Measurements from ENCODE around the gene TOR1A. TPM values are rescaled to one million over a fixed set of nuclear protein-coding genes. Genes with fewer than 3 reads are reported as not detected.

TOR1A gene
- total RNA-seq, 1 experiment from 2014 or later = 24.4 TPM

DNA sequence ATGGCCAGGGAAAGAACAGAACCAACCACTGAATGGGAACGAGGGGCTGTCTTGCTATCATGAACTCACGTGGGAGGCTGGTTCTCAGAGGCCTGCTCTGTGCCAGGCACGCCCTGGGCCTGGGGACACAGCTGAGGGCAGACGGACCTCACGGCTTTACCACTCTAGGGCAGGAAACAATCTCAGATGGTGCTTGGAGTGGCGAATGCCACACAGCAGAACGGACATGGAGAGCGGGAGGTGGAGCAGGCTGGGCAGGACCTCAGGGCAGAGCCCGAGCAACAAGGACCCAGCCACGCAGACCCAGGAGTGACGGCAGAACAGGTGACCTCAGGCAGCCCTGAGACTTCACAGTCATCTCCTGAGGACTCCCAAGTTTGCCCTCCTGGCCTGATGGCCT lies 8.7 kb downstream of the TOR1A start (continued):
- TF ChIP-seq, protein P1, sequence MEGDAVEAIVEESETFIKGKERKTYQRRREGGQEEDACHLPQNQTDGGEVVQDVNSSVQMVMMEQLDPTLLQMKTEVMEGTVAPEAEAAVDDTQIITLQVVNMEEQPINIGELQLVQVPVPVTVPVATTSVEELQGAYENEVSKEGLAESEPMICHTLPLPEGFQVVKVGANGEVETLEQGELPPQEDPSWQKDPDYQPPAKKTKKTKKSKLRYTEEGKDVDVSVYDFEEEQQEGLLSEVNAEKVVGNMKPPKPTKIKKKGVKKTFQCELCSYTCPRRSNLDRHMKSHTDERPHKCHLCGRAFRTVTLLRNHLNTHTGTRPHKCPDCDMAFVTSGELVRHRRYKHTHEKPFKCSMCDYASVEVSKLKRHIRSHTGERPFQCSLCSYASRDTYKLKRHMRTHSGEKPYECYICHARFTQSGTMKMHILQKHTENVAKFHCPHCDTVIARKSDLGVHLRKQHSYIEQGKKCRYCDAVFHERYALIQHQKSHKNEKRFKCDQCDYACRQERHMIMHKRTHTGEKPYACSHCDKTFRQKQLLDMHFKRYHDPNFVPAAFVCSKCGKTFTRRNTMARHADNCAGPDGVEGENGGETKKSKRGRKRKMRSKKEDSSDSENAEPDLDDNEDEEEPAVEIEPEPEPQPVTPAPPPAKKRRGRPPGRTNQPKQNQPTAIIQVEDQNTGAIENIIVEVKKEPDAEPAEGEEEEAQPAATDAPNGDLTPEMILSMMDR (IDR thresholded peaks at IDR 0.05 in 2 of 3, conservative IDR thresholded peaks at IDR 0.05 in 1 of 3; ENCODE audit: borderline replicate concordance in 1 of 3, insufficient read depth in 1 of 3, low read depth in 2 of 3, low read length in 2 of 3) = no peak
- no peak for TF ChIP-seq RAD21 (IDR thresholded peaks at IDR 0.05; ENCODE audit: low read depth)
- no peak for TF ChIP-seq JUND (IDR thresholded peaks at IDR 0.05)
- TF ChIP-seq ZFX (IDR thresholded peaks at IDR 0.05) = no peak
- TF ChIP-seq SRF (IDR thresholded peaks at IDR 0.05; ENCODE audit: low read depth) = no peak

DNA sequence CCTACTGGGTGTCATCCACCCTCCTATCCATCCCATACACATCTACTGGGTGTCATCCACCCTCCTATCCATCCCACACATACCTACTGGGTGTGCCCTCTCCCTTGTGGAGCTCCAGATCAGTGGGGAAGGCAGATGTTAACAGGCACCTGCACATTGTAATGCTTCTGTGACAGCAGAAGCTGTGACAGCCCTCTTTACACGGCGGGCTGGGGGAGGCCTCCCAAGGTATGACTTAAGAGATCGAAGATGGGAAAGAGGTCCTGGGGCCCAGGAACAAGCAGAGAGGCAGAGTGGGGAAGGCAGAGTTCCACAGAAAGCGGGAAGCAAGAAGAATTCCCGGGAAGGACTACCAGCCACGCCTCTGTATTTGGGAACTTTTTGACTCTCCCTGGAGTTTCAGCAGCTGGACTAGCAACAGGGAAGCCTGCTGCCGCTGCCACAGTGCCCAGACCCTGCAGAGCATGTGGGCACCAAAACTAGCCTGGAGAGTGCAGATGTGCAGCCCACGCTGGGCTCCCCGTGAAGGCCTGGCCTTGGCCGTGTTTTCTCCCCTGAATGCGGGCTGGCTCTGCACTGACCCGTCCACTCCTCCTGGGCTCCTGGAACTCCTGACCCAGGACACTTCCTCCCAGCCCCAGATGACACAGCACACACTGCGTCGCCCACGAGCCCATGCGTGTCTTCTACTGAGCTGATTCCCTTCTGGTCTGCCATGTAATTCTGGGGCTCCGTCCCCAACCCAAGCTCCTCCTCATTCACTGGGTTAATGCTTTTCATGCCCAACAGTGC lies 9.3 kb downstream of the TOR1A start:
- H3K9me2 ChIP-seq (ENCODE audit: insufficient read depth) = no peaks in the 10 kb centered on the region
- no peak overlapping the region for H3K4me2 ChIP-seq (ENCODE audit: low read length)
- no peaks in the 10 kb centered on the region for H3K9me3 ChIP-seq (ENCODE audit: control insufficient read depth in 1 of 2, insufficient read depth in 1 of 2, low read depth in 1 of 2, low read length in 2 of 2)
- peaks cover 12 to 17% of the 10 kb centered on the region in 2 experiments; a peak in 3 of 4 replicates for H3K36me3 ChIP-seq (ENCODE audit: control insufficient read depth in 1 of 2, insufficient read depth in 2 of 2, low read length in 2 of 2)
- H3K27ac ChIP-seq (ENCODE audit: low read depth, low read length) = no peak overlapping the region
- BruUV-seq (replicated peaks) = no TSS peak
- ChIA-PET CTCF (no interaction called here), RAD21 (ENCODE audit: low non-redundant PET in 1 of 2, low total read pairs in 2 of 2, uncharacterized antibody in 2 of 2, unreplicated experiment in 2 of 2) (no interaction called here), POLR2A (no interaction called here)
- no peaks in the 10 kb centered on the region for H3K27me3 ChIP-seq (ENCODE audit: insufficient read depth, low read length)
- intact Hi-C loops (cut with micrococcal nuclease) = no loop called here
- TF ChIP-seq EGR1 (IDR thresholded peaks at IDR 0.05; ENCODE audit: low read depth) (no peak), EZH2phosphoT487 (IDR thresholded peaks at IDR 0.05; ENCODE audit: borderline replicate concordance) (no peak), SRF (IDR thresholded peaks at IDR 0.05; ENCODE audit: low read depth) (no peak)
- TF ChIP-seq, protein P2, sequence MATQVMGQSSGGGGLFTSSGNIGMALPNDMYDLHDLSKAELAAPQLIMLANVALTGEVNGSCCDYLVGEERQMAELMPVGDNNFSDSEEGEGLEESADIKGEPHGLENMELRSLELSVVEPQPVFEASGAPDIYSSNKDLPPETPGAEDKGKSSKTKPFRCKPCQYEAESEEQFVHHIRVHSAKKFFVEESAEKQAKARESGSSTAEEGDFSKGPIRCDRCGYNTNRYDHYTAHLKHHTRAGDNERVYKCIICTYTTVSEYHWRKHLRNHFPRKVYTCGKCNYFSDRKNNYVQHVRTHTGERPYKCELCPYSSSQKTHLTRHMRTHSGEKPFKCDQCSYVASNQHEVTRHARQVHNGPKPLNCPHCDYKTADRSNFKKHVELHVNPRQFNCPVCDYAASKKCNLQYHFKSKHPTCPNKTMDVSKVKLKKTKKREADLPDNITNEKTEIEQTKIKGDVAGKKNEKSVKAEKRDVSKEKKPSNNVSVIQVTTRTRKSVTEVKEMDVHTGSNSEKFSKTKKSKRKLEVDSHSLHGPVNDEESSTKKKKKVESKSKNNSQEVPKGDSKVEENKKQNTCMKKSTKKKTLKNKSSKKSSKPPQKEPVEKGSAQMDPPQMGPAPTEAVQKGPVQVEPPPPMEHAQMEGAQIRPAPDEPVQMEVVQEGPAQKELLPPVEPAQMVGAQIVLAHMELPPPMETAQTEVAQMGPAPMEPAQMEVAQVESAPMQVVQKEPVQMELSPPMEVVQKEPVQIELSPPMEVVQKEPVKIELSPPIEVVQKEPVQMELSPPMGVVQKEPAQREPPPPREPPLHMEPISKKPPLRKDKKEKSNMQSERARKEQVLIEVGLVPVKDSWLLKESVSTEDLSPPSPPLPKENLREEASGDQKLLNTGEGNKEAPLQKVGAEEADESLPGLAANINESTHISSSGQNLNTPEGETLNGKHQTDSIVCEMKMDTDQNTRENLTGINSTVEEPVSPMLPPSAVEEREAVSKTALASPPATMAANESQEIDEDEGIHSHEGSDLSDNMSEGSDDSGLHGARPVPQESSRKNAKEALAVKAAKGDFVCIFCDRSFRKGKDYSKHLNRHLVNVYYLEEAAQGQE (IDR thresholded peaks at IDR 0.05; ENCODE audit: low read depth) = no peak
- ATAC-seq = no peak
- H4K20me1 ChIP-seq (ENCODE audit: insufficient read depth) = 0 out of 2 replicates have a peak, but pooled peaks cover 3% of the 10 kb centered on the region
- no peak for DNase-seq (ENCODE audit: low read depth, low spot score)
- H3K4me3 ChIP-seq (replicated peaks in 1 of 2; ENCODE audit: low read depth in 1 of 2, low read length in 2 of 2) = no peak overlapping the region
- H3K9ac ChIP-seq (ENCODE audit: low read length) = no peak overlapping the region
- H3K4me1 ChIP-seq (ENCODE audit: control insufficient read depth in 1 of 2, insufficient read depth in 2 of 2, low read length in 2 of 2) = no peaks in the 10 kb centered on the region
- no peak overlapping the region for H2AFZ ChIP-seq (ENCODE audit: low read depth, low read length, poor library complexity, severe bottlenecking)
- H3K79me2 ChIP-seq (ENCODE audit: insufficient read depth, low read length) = no peaks in the 10 kb centered on the region
